ENCODE measurements around the gene CLEC9A.

The CLEC9A gene

DNA sequence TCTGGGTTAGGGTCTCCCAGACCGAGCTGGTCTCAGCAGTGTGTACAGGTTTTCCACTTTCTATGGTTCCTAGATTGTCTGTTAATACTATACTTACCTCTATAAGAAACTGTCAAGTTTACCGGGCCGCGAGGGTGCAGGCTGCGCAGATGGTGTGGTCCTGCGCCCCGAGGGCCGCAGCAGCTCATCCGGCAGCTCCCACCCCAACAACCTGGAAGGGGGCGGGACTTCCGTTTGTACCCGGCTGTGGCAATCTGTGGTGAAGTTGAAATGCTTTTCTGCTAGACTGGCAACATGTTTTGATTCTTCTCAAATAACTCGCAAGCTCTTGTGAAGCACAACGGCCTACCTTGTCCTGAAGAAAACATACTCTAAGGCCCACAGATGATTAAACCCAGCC is at the start of gene CLEC9A:
Gene CLEC9A, plus strand, starts transcription at position 237 of the 400 bp plus-strand sequence. CDS start 22,006 bp downstream, outside the sequence.
- TF ChIP-seq, protein P1, sequence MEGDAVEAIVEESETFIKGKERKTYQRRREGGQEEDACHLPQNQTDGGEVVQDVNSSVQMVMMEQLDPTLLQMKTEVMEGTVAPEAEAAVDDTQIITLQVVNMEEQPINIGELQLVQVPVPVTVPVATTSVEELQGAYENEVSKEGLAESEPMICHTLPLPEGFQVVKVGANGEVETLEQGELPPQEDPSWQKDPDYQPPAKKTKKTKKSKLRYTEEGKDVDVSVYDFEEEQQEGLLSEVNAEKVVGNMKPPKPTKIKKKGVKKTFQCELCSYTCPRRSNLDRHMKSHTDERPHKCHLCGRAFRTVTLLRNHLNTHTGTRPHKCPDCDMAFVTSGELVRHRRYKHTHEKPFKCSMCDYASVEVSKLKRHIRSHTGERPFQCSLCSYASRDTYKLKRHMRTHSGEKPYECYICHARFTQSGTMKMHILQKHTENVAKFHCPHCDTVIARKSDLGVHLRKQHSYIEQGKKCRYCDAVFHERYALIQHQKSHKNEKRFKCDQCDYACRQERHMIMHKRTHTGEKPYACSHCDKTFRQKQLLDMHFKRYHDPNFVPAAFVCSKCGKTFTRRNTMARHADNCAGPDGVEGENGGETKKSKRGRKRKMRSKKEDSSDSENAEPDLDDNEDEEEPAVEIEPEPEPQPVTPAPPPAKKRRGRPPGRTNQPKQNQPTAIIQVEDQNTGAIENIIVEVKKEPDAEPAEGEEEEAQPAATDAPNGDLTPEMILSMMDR (IDR thresholded peaks at IDR 0.05; ENCODE audit: extremely low read depth, insufficient read depth, missing control alignments) = no peak
- no peak for DNase-seq (ENCODE audit: low spot score)
- in situ Hi-C loops (cut with MboI; ENCODE audit: low pct_unique_long_range_greater_than_20kb, low sequenced_read_pairs, unreplicated experiment) = loop anchor here (25.0 kb wide), 1 partner anchor 107 kb away; the partner anchor contains the start of gene CLEC7A

DNA sequence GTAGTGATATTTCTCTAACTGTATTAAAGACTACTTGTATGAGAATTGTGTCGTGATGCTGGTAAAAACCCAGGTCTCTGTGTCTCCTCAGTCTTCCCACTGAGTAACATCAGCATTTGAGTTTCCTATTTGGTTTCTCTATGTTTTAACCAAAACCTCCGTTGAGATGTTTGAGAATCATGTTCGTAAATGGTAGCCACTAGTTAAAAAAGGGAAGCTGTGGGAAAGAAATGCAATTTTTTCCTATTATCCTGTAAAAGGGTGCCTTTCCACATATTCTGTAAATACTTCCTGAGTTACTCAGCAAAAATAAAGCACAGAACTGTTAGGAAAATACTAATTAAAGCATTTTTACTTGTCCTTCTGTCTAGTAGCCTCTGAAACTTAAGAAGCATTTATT is 38.6 kb upstream of the CLEC9A start:
- no peak for DNase-seq (ENCODE audit: low spot score)
- TF ChIP-seq, protein P1 (IDR thresholded peaks at IDR 0.05; ENCODE audit: extremely low read depth, insufficient read depth, missing control alignments) = no peak
- in situ Hi-C loops (cut with MboI; ENCODE audit: low pct_unique_long_range_greater_than_20kb, low sequenced_read_pairs, unreplicated experiment) = no loop called here

DNA sequence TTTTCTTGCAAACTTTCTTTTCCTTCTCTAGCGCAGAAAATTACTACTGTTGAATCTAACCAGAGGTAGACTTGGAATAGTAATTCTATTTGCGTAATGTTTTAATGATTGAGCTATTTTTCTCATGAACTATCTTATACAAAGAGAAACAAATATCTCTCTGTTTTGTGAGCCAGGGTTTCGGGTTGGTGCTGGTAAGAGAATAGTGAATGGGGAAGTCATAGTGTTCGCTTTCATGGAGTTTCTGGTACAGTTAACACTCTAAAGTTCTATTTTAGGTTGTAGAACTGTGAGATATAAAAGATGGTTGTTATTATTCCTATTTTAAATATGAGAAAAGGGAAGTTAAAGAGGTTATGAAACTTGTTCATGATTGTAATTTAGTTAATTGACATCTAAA is 38.2 kb upstream of the CLEC9A start:
- in situ Hi-C loops (cut with MboI; ENCODE audit: low pct_unique_long_range_greater_than_20kb, low sequenced_read_pairs, unreplicated experiment) = no loop called here
- TF ChIP-seq, protein P1 (IDR thresholded peaks at IDR 0.05; ENCODE audit: extremely low read depth, insufficient read depth, missing control alignments) = no peak
- DNase-seq (ENCODE audit: low spot score) = no peak

DNA sequence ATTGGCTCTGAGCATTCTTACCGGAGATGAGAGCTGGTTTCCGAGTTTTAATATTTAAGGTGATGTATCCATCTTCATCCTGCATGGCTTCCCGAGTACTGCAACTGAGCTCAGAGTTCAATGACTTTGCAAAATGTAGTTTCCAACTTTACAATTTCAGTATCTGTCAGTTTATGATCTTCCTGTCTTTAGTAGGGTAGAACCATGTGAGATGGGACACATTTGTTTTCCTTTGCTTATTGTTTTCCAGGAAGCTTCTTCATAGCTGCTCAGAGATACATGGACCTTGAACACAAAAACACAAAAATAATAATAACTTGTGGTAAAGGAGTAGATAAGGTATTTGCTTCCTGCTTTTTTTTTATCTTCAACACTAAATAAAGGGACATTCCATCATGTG is 31.5 kb upstream of the CLEC9A start, which contains the start of gene CLEC1B:
Gene CLEC1B, minus strand, starts transcription at position 106 of the 400 bp plus-strand sequence. Its CDS starts 21 bp downstream, at position 85.
- DNase-seq (ENCODE audit: low spot score) = no peak
- TF ChIP-seq, protein P1 (IDR thresholded peaks at IDR 0.05; ENCODE audit: extremely low read depth, insufficient read depth, missing control alignments) = no peak
- in situ Hi-C loops (cut with MboI; ENCODE audit: low pct_unique_long_range_greater_than_20kb, low sequenced_read_pairs, unreplicated experiment) = no loop called here

DNA sequence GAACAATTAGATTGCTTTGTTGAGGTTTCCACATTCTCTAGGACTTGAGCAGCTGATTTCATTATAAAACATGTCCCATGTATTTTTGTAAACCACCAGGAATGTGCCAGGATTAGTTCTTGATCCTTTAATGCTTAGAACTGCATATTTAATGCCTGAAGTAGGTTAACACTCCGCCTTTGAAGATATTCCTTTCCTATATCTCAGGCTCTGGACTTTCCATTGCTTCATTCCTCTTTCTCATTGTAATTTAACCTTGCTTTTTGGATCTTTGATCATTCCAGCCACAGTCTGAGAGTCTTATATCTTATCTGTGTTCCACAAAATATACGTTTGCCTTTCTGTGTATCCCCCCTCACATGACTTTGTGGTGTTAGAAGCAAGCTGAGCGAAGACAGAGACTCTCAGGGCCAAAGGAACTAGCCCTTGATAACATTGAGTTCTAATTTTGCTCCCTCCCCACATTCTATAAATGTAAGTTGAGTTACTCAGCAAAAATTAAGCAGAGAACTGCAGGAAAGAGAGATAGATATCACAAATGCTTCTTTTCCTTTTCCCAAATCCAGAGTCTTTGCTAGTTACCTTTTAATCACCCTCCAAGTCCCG is 29.2 kb upstream of the CLEC9A start:
- TF ChIP-seq, protein P1 (IDR thresholded peaks at IDR 0.05; ENCODE audit: extremely low read depth, insufficient read depth, missing control alignments) = no peak
- in situ Hi-C loops (cut with MboI; ENCODE audit: low pct_unique_long_range_greater_than_20kb, low sequenced_read_pairs, unreplicated experiment) = no loop called here
- no peak for DNase-seq (ENCODE audit: low spot score)

DNA sequence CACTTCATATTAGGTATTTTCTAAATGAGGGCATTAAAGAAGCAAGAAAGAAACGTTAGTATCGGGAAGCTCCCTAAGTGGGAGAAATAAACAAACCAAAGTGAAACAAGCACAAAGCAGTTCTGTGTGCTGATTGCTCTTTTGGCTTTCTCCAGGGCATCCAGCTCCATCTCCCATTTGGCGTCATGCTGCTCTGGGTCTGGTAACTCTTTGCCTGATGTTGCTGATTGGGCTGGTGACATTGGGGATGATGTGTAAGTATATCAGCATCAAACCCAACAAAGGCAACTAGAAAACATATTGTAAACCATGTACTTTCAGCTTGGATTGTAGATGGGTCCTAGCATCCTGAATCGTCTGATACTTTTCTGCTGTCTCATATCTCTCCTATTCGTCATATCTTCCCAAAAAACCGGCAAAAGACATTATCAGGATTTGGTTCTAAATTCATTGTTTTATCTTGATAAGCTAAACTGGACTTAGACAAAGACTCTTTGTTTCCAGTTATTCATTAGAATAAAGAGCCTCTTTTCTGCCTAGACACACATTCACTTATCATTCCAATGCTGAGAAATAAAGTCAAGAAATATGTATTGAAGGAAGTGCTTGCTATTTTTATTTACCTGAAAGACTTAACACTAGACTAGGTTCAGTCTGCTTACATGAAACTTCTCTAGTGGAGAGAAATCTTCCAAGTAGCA is 17.7 kb upstream of the CLEC9A start:
- DNase-seq (ENCODE audit: low spot score) = no peak
- in situ Hi-C loops (cut with MboI; ENCODE audit: low pct_unique_long_range_greater_than_20kb, low sequenced_read_pairs, unreplicated experiment) = no loop called here
- TF ChIP-seq, protein P1 (IDR thresholded peaks at IDR 0.05; ENCODE audit: extremely low read depth, insufficient read depth, missing control alignments) = no peak
